GM19099 (cell line): Measurements from ENCODE around the gene CLK2.

Experiments
- POLR2A ChIP-seq: IDR thresholded peaks from 3 replicates; pipeline ENCODE4 v1.6.1; 2011; ENCODE audit warnings: low read depth; ENCODE audit not compliant: insufficient read length; ENCODE audit errors: extremely low read depth

CLK2 gene

GRCh38 chr1:155273343-155274245 is at the start of gene CLK2:
TSS of gene CLK2 (minus strand) at chr1:155273504. CDS start at chr1:155270977, 2,527 bp downstream.
- peak; percentile 91 for TF ChIP-seq POLR2A

DNA sequence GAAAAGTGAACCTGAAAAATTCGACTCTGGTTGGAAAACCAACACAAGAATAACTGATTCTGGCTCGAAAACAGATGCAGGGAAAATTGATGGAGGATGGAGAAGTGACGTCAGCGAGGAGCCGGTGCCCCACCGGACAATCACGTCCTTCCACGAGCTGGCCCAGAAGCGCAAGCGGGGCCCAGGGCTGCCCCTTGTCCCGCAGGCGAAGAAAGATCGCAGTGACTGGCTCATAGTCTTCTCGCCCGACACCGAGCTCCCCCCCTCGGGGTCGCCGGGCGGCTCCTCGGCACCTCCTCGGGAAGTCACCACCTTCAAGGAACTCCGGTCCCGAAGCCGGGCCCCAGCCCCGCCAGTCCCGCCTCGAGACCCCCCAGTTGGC is 49.3 kb upstream of the CLK2 start:
- no peak for TF ChIP-seq POLR2A

GRCh38 chr1:155321639-155322503 is 48.6 kb upstream of the CLK2 start:
- TF ChIP-seq POLR2A = no peak

DNA sequence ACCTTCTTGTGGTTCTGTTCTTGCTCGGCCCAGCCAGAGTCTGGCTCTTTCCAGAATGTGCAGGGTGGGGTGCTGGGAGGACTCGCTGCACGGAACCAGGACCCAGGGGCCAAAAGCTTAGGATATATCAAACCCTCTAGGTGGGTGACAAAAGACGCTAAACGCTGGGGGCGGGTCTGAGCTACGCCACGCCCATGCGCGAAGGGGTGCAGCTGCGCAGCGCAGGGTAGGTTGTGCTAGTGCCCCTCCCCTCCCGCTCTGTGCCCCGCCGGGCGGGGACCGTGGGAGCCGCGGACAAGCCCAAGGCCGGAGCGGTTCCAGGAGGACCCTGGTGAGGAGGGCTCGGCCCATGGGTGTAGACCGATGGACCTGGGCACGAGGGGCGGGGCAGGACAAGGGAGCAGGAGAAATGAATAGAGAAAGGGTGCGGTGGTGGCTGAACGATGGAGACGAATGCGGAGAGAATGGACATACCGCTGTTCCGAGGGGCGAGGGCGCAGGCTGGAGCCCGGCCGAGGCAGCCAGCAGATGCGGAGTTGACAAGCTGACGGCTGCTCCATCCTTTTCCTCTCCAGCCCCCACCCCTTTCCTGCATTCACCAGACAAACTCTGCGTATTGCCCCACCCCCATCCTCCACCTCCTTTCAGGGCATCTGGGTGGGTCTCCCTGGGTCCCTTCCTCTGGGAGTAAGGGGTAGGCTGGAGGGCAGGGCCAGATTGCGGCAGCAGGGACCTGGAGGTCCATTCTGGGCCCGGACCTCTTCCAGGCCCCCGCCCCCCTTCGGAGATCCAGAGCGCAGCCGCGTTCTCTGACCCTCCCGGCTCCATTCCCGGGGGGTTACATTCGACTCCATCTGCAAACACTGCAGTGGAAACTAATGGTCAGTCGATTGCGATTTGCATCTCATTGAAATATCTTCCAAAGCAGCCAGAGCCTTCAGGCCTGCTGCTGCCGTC is 47.6 kb upstream of the CLK2 start, which contains the start of gene RUSC1:
Gene RUSC1, plus strand, starts transcription at position 234 of the 957 bp plus-strand sequence. CDS start 880 bp downstream, outside the sequence.
- TF ChIP-seq POLR2A = peak; percentile 40

DNA sequence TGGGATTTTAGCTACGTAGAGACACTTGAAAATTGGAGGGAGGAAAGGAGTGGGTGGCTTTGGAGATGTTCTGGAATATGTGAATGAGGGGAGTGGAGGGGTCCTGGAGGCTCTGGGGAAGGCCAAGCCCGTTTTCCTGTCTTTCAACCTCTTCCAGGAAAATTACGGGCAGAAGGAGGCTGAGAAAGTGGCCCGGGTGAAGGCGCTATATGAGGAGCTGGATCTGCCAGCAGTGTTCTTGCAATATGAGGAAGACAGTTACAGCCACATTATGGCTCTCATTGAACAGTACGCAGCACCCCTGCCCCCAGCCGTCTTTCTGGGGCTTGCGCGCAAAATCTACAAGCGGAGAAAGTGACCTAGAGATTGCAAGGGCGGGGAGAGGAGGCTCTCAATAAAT is 46.9 kb upstream of the CLK2 start:
- no peak for TF ChIP-seq POLR2A

DNA sequence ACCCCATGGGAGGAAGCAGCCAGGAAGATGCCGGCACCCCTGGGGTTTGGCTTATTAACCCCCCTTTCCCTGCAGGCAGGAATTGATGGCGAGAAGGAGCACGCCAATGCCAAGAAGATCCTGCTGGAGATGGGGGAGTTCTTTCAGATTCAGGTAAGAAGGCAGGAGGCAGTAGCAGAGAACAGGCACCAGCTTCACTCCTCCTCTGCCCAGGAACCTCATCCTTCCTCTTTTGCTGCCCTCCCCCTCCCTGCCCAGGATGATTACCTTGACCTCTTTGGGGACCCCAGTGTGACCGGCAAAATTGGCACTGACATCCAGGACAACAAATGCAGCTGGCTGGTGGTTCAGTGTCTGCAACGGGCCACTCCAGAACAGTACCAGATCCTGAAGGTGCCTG is 46.2 kb upstream of the CLK2 start:
- TF ChIP-seq POLR2A = no peak

GRCh38 chr1:155318082-155318481 is 44.8 kb upstream of the CLK2 start:
- peak; percentile 8 for TF ChIP-seq POLR2A

- no peak for TF ChIP-seq POLR2A
Measured at GRCh38 chr1:155316922-155317321, 43.6 kb upstream of the CLK2 start.

- no peak for TF ChIP-seq POLR2A
Measured at GRCh38 chr1:155313261-155313660, 40.0 kb upstream of the CLK2 start.

- TF ChIP-seq POLR2A = peak; percentile 36
Measured at GRCh38 chr1:155309423-155310021, 36.2 kb upstream of the CLK2 start.

- TF ChIP-seq POLR2A = peak; percentile 72
Measured at GRCh38 chr1:155308493-155309422, 35.5 kb upstream of the CLK2 start, which contains the start of gene FDPS. TSS of gene FDPS (plus strand) at chr1:155308866. CDS start at chr1:155309790, 924 bp downstream.

DNA sequence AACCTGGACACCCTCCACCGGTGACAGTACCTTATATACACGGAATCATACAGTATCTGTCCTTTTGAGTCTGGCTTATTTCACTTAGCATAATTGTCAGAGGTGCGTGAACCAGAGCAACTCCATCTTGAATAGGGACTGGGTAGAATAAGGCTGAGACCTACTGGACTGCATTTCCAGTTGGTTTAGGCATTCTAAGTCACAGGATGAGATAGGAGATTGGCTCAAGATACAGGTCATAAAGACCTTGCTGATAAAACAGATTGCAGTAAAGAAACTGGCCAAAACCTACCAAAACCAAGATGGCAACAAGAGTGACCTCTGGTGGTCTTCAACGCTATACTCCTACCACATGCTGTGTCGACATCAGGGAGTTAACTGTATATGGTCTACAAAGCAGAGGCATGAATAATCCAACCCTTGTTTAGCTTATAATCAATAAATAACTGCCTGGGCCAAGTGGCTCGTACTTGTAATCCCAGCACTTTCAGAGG is 34.0 kb upstream of the CLK2 start:
- TF ChIP-seq POLR2A = no peak

DNA sequence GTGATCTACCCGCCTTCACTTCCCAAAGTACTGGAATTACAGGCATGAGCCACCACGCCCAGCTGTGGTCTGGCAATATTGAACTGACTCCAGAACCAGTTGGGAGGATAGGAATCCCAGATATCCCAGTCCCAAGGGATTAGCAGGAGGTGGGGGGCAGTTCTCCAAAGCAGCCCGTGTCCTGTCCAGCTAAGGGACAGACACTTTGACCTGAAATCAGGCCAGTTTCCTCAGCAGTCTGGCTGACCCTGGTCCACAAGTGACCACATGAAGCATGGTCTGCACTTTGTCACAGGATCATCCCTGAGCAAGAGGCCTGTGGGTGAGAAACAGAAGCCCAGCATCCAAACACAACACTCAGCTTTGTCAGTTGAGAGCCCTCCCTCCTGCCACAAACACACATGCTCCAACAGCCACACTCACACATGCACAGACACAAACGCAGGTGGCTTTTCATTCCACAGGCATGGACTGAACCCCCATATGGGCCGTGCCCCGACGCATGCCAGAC is 32.6 kb upstream of the CLK2 start:
- no peak for TF ChIP-seq POLR2A

- peak; percentile 69 for TF ChIP-seq POLR2A
Measured at GRCh38 chr1:155304558-155305063, 31.3 kb upstream of the CLK2 start.
